DMS 273 (cell line): ENCODE measurements around the gene PEX26.
"Not testable (repeated sequence)": the region's sequence is repeated elsewhere in the genome, so short reads cannot be mapped to it uniquely, and the experiment has no call there.

Experiments used
- DNase-seq: peaks from one replicate; lab custom pipeline; 2025; ENCODE audit not compliant: unreplicated experiment; lab: John Stamatoyannopoulos, UW

The PEX26 gene

DNA sequence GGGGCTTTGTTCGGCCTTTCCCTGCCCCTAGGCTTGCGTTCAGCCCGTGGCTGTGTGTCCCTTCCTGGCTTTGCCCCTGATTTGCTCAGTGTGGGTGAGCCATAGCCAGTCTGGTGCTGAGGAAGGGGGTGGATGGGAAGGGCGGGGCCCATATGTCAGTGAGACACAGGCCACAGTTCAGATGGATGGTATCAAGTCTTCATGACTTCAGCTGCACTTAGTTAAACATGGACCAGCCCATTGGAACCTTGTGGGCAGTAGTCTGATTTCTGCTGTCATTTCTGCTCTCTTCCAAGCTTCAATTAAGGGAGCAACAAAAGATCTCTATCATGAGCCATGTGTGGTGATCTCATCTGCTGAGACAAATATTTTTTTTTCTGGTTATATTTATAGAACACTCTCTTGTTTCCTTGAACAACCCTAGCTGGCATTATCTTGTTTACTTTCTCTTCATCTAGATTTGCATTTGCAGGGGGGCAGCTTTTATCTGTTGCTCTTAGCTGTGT is 21.6 kb upstream of the PEX26 start:
- DNase-seq: peak; percentile 23

- DNase-seq: no peak
Observed at GRCh38 chr22:18056807-18057474, 20.8 kb upstream of the PEX26 start.

GRCh38 chr22:18057568-18058209 is 20.1 kb upstream of the PEX26 start:
- peak; percentile 31 for DNase-seq

DNA sequence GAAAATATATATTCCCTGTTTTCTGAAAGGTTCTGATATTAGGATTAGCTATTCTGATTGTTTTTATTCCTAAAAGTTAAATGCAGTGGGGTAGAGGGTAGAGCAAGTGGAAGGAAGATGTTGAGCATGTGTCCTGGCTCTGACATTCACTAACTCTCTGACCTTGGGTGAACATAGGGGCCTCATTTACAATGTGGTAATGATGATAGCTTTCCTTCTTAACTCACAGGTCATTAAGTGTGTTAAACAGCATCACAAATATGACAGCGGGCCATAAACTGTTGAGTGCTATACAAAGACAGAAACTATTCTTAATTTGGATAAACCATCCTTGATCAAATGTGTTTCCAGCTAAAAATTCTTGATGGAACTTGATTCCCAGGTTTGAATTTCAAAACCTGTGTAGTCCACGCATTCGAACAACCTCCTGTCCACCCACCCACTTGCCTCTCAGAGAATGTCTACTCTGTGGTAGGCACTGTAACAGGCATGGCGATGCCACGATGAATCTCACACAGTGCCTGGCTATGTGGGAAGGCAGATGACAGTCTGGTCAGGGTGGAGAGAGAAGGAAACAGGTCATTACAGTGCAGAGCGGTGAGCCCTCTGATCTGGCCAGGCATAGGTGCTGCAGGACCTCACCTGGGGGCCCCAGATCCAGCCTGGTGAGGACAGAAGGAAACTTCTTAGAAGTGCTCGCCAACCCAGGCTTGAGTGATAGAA is 19.3 kb upstream of the PEX26 start:
- DNase-seq: no peak

- DNase-seq: no peak
Observed at GRCh38 chr22:18059094-18059417, 18.7 kb upstream of the PEX26 start.

- no peak for DNase-seq
Observed at GRCh38 chr22:18059473-18059872, 18.3 kb upstream of the PEX26 start.

GRCh38 chr22:18059991-18060390 is 17.8 kb upstream of the PEX26 start:
- DNase-seq: no peak

DNA sequence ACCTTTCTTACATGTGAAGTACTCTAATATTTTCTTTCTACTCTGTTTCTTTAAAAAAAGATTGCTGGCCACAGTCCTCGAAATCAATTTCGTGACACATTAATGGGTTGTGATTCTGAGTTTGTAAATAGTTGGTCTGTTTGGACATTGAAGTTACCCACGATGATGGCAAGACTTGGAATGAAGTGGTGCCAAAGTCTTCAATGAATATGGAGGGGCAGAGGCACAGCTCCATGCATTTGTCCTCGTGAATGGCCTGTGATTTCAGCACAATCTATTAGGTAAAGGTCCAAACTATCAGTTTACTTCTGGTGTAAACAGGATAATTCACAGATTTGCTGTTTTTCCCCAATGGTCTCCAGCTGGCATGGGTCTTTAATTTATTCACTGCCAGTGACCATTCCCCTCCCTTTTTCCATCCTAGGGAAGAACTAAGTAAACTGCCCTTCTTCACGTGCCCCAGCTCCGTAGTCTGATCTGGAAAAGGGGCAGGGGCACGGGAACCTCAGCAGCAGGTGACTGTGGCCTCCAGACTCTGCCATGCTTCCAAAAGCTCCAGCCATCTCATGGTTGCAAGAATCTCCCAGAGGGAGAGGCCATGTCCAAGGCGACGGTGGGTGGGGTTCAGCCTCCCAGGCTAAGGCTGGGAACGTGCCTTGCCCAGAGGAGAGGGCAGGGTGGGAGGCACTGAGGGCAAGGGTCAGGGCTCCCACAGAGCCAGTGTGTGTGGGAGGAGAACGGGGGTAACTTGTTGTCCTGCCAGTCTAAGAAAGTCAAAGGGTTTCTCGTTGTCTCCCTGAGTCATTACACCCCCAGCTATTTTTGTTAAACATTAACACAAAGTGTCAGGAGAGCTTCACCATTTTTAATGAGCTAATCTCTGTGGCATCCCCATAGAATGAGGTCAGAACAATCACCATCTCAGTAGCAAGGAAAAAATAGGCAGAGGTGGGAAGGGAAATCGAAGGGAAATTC is 16.9 kb upstream of the PEX26 start:
- no peak for DNase-seq

DNA sequence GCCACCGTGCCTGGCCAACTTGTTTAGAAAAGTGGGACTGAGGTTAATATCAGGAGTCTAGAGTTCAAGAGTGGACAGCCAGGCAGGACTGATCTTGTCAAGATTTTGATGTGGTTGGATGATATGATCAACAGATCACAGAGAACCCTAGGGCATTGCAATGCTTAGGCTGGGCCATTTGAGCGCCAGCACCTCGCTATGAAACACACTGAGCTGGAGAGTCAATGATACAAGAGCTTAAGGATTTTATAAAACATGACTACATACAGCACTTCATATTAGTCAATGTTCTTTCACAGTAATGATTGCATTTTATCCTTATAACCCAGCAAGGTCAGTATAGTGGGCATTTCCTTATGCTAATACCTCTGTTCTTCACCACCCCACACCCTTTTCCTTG is 15.4 kb upstream of the PEX26 start:
- no peak for DNase-seq

GRCh38 chr22:18063306-18063705 is 14.5 kb upstream of the PEX26 start:
- DNase-seq: no peak

GRCh38 chr22:18063715-18064114 is 14.1 kb upstream of the PEX26 start:
- not testable (repeated sequence) for DNase-seq

- DNase-seq: no peak
Observed at GRCh38 chr22:18064636-18065035, 13.2 kb upstream of the PEX26 start.

DNA sequence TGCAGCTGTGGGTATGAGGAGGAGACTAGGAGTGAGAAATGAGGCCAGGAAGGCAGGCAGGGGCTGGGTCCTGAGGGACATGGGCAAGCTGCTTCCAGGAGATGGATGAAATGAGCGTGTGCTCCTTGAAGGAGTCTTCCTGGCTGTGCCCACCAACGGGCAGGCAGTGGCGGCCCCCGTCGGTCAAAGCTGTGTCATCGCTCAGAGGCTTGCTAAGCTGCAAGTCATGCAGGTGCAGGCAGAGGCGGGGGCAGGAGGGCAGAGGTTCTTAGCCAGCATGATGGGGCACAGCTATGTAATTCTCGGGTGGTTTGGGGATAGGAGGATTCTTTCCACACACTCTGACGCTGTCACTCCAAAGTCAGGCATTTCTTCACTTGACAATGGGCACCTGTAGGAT is 12.5 kb upstream of the PEX26 start:
- DNase-seq: no peak

DNA sequence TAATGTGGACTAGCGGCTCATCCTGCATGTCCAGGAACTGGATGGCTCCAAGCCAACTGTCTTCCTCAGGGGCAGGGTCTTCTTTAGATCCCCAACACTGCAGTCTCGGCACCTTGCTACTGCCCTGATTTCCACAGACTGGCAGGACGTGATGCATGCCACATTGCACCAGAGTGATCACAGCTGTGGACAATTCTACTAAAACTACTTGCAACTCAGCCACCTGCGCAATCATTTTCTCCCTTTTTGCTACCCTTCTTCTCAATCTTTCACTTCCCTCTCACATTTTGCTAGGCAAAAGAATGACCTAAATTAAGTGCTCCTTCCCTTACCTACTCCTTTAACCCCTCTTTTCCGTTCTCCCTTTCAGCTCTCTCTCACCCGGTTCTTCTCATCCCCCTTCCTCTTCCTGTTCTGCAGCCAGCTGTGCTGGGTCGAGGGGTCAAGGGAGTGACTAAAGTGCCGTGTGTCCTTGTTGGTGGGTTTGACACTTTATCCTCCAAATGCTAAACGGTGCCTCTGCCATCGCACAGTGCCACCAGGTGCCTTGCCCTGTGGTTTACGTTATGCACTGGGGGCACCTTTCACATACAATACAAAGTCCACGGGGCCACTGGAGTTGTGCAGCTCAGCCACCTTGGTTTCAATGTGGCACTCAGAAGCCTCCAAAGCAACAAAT is 11.5 kb upstream of the PEX26 start:
- DNase-seq: no peak

DNA sequence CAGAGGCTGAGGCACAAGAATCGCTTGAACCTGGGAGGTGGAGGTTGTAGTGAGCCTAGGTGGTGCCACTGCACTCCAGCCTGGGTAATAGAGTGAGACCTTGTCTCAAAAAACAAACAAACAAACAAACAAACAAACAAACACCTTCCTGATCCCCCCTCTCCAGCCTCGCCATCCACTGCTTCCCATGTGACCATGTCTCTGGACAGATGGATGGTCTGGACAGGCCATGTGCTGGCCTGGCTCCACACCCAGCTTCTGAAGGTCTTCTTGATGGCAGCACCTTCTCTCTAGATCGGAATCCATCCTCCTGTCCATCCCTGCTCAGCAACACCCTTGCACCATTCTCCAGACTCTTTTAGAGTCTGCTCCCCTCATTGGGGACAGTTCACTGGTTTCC is 10.7 kb upstream of the PEX26 start:
- DNase-seq: no peak

DNA sequence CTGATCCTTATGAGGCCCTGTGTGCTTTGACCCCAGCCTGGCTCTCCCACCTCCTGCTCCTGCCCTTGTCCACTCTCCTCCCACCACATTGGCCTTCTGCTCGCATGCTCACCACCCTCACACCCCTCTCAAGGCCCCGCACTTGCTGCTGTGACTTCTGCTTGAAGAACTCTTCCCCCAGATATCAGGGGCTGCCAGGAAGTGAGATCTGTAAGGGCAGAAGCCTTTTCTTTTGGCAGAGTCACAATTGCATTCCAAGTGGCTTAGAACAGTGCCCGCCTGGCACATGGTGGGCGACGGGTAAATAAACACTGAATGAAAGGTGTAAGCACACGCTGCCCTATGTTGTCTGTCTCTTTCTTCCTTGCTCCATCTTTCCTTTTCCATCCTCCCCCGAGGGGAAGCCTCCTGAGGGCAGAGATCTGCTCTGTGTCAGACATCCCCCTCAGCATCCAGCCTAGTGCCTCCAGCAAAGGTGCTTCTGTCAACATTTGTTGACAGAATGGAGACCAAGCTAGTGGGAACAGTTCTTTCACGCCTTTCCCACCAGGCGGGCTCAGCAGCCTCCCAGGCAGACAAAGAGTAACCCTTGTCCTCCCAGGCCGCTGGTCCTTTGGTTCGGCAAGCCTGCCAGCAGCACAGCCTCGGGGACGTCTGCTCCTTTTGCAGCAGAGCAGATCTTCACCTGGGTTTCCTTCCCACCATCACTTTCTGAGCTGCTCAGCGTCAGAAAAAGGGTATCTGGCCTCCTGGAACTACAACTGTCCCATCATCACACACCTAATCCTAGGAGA is 10.0 kb upstream of the PEX26 start:
- DNase-seq: no peak

GRCh38 chr22:18068381-18068988 is 9.3 kb upstream of the PEX26 start:
- no peak for DNase-seq

DNA sequence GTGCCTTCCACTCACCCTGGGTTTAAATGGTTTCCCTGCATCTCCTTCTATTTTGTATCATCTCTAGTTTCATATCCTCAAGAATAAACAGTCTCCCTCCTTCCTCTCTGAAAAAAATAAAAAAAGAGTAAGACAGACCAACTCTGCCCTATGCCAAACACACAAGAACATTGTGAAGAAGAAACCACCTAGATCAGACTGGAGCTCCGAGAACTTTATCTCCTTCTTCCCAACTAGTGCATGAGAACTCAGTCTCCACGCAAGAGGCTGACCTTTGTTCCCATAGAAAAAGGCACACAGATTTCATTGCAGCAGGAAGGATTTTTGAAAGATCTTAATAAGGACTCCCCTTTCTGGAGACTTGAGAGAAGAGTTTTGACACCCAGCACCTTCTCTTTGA is 8.7 kb upstream of the PEX26 start:
- DNase-seq: no peak

GRCh38 chr22:18070041-18070440 is 7.7 kb upstream of the PEX26 start:
- DNase-seq: no peak
